Stimulated activated CD8-positive, alpha-beta memory T cell treated with anti-CD3 and anti-CD28 coated beads, Interleukin-4, amount 100 ng/mL, for 4 hours (primary cell): ENCODE data around the gene IL17RC.

Source experiments
- DNase-seq, 2 donors: peaks; one replicate each; pipeline ENCODE4 v3.0.0-alpha.2; 2020; ENCODE audit warnings: low read depth in 2 of 2, low spot score in 1 of 2

The IL17RC gene

GRCh38 chr3:9976721-9977709, 60.1 kb downstream of the IL17RC start:
- DNase-seq, result no peak

GRCh38 chr3:9978710-9979305, 61.9 kb downstream of the IL17RC start:
- DNase-seq, result no peak

- no peak for DNase-seq
Observed at GRCh38 chr3:9980251-9980650, 63.4 kb downstream of the IL17RC start.
